DOHH2 (cell line): ENCODE data around the gene SMYD5.

Experiments used
- CTCF ChIP-seq: fragments of 200-600 bp; sonication (generic); IDR thresholded peaks from one replicate; pipeline ENCODE4 v1.5.1; 2014; ENCODE audit warnings: antibody characterized with exemption, mild to moderate bottlenecking, low read depth, low read length; ENCODE audit not compliant: poor library complexity, severe bottlenecking
- EZH2phosphoT487 ChIP-seq: fragments of 200-600 bp; sonication (generic); IDR thresholded peaks from 2 replicates; pipeline ENCODE4 v1.6.1; 2017; ENCODE audit warnings: borderline replicate concordance, mild to moderate bottlenecking, antibody characterized with exemption, low read length, moderate library complexity, mixed read lengths

- no peak for TF ChIP-seq CTCF
- TF ChIP-seq EZH2phosphoT487, result no peak
These were observed 54.4 kb downstream of the SMYD5 start for GRCh38 chr2:73268366-73268829.
